Mesenchymal stem cell (in vitro differentiated cells and primary cell): Measurements from ENCODE around the gene RGL3.

Source experiments
- DNase-seq: peaks from one replicate; pipeline ENCODE4 v3.0.0-alpha.2; 2013
- H2AFZ ChIP-seq: one replicate; pipeline ENCODE4 v1.6.1; 2013; ENCODE audit warnings: low read depth, mild to moderate bottlenecking, control low read depth, inconsistent platforms, low read length, moderate library complexity
- H2AK5ac ChIP-seq: 2 replicates; pipeline ENCODE4 v1.6.1; 2013; ENCODE audit warnings: low read length, moderate library complexity, mild to moderate bottlenecking, inconsistent platforms; ENCODE audit not compliant: severe bottlenecking
- H2BK120ac ChIP-seq: one replicate; pipeline ENCODE4 v1.6.1; 2013; ENCODE audit warnings: low read depth, mild to moderate bottlenecking, inconsistent platforms, low read length, moderate library complexity
- H2BK12ac ChIP-seq, 2 experiments: one replicate each; pipeline ENCODE4 v1.6.1; 2013; ENCODE audit warnings: inconsistent platforms in 2 of 2, low read length in 2 of 2, mild to moderate bottlenecking in 2 of 2, moderate library complexity in 2 of 2, control low read depth in 1 of 2
- H2BK15ac ChIP-seq: one replicate; pipeline ENCODE4 v1.6.1; 2013; ENCODE audit warnings: mild to moderate bottlenecking, low read depth, inconsistent platforms; ENCODE audit not compliant: poor library complexity, severe bottlenecking
- H2BK5ac ChIP-seq: 2 replicates; pipeline ENCODE4 v1.6.1; 2013; ENCODE audit warnings: low read depth, mild to moderate bottlenecking, low read length, control low read depth, inconsistent platforms; ENCODE audit not compliant: poor library complexity, severe bottlenecking
- H3K14ac ChIP-seq, 2 experiments: one replicate each; pipeline ENCODE4 v1.6.1; 2013; ENCODE audit warnings: inconsistent platforms in 2 of 2, low read length in 2 of 2, control low read depth in 1 of 2, mild to moderate bottlenecking in 1 of 2, moderate library complexity in 1 of 2
- H3K18ac ChIP-seq, 2 experiments: one replicate each; pipeline ENCODE4 v1.6.1; 2013; ENCODE audit warnings: inconsistent platforms in 2 of 2, low read length in 2 of 2, control low read depth in 1 of 2, low read depth in 1 of 2, mild to moderate bottlenecking in 1 of 2
- H3K23ac ChIP-seq, 2 experiments: one replicate each; pipeline ENCODE4 v1.6.1; 2013; ENCODE audit warnings: inconsistent platforms in 2 of 2, low read length in 2 of 2, mild to moderate bottlenecking in 2 of 2, moderate library complexity in 2 of 2, control low read depth in 1 of 2
- H3K27ac ChIP-seq: 2 replicates; pipeline ENCODE4 v1.5.1; 2013; ENCODE audit warnings: mild to moderate bottlenecking, moderate library complexity, low read length, control low read depth, inconsistent platforms; ENCODE audit not compliant: poor library complexity, severe bottlenecking
- H3K27me3 ChIP-seq, 2 experiments: 2 replicates each; pipeline versions ENCODE4 v1.6.1 to v1.7.0; 2013; ENCODE audit warnings: low read length in 2 of 2, mild to moderate bottlenecking in 2 of 2, moderate library complexity in 2 of 2, control low read depth in 1 of 2, inconsistent platforms in 1 of 2; ENCODE audit not compliant: control insufficient read depth in 1 of 2, insufficient read depth in 1 of 2
- H3K36me3 ChIP-seq, 2 experiments: 2 replicates each; pipeline versions ENCODE4 v1.6.1 to v1.7.0; 2013; ENCODE audit warnings: low read length in 2 of 2, control low read depth in 1 of 2, inconsistent platforms in 1 of 2, low read depth in 1 of 2, mild to moderate bottlenecking in 1 of 2; ENCODE audit not compliant: insufficient read depth in 2 of 2, control insufficient read depth in 1 of 2
- H3K4ac ChIP-seq, 2 experiments: one replicate each; pipeline ENCODE4 v1.6.1; 2013; ENCODE audit warnings: inconsistent platforms in 2 of 2, low read length in 2 of 2, mild to moderate bottlenecking in 2 of 2, moderate library complexity in 2 of 2, control low read depth in 1 of 2, low read depth in 1 of 2
- H3K4me1 ChIP-seq: 2 replicates; pipeline ENCODE4 v1.6.1; 2013; ENCODE audit warnings: low read depth, low read length, control low read depth; ENCODE audit not compliant: control insufficient read depth, insufficient read depth
- H3K4me2 ChIP-seq: 2 replicates; pipeline ENCODE4 v1.6.1; 2013; ENCODE audit warnings: low read length, mild to moderate bottlenecking, inconsistent platforms; ENCODE audit not compliant: poor library complexity, severe bottlenecking
- H3K4me3 ChIP-seq, 2 experiments: 2 replicates each; pipeline versions ENCODE4 v1.5.1 to v1.7.0; 2013; ENCODE audit warnings: low read length in 2 of 2, mild to moderate bottlenecking in 2 of 2, control low read depth in 1 of 2, low read depth in 1 of 2; ENCODE audit not compliant: insufficient read depth in 1 of 2
- H3K79me1 ChIP-seq: replicated peaks from 2 replicates; pipeline ENCODE4 v1.6.1; 2013; ENCODE audit warnings: mild to moderate bottlenecking, control low read depth, low read length, inconsistent platforms; ENCODE audit not compliant: poor library complexity, severe bottlenecking
- H3K9ac ChIP-seq: 2 replicates; pipeline ENCODE4 v1.7.0; 2013; ENCODE audit warnings: mild to moderate bottlenecking, low read length, moderate library complexity
- H3K9me3 ChIP-seq: 2 replicates; pipeline ENCODE4 v1.7.0; 2013; ENCODE audit warnings: mild to moderate bottlenecking, low read length; ENCODE audit not compliant: control insufficient read depth
- H4K8ac ChIP-seq: one replicate; pipeline ENCODE4 v1.6.1; 2013; ENCODE audit warnings: inconsistent platforms, mild to moderate bottlenecking, low read length, moderate library complexity
- H4K91ac ChIP-seq: one replicate; pipeline ENCODE4 v1.6.1; 2013; ENCODE audit warnings: mild to moderate bottlenecking, low read length, inconsistent platforms
- WGBS: methylation state at CpG from one replicate; pipeline ENCODE4 v1.1.7; 2013; ENCODE audit warnings: mixed read lengths; 5-methylcytosine and 5-hydroxymethylcytosine counted together

Gene RGL3

GRCh38 chr19:11373885-11374432, 45.2 kb downstream of the RGL3 start:
- H3K36me3 ChIP-seq: peaks cover 0 to 3% of the 10 kb centered on the region in 2 experiments
- no peaks in the 10 kb centered on the region for H3K9me3 ChIP-seq
- no peak overlapping the region for H2BK12ac ChIP-seq
- H2BK5ac ChIP-seq: no peak overlapping the region
- no peak overlapping the region for H4K91ac ChIP-seq
- peak overlapping the region; percentile 65 for H3K4me2 ChIP-seq
- H4K8ac ChIP-seq: no peak overlapping the region
- H3K4me3 ChIP-seq: peak overlapping the region in 1 of 2 experiments; percentile 79
- no peak overlapping the region for H2BK120ac ChIP-seq
- H3K27me3 ChIP-seq: no peaks in the 10 kb centered on the region
- no peak overlapping the region for H2BK15ac ChIP-seq
- no peak overlapping the region for H3K4ac ChIP-seq
- H3K14ac ChIP-seq: no peak overlapping the region
- H3K23ac ChIP-seq: no peak overlapping the region
- no peak overlapping the region for H3K18ac ChIP-seq
- WGBS: 68% methylated on average over 11 of the region's 11 CpGs
- H3K79me1 ChIP-seq: peaks cover 7% of the 10 kb centered on the region
- no peak overlapping the region for H2AK5ac ChIP-seq
- peaks cover 28% of the 10 kb centered on the region for H3K4me1 ChIP-seq
- H3K27ac ChIP-seq: no peak overlapping the region
- no peak for DNase-seq
- H3K9ac ChIP-seq: peak overlapping the region; percentile 88
- H2AFZ ChIP-seq: no peak overlapping the region

- Histone ChIP-seq H3K9ac (no peak overlapping the region), H3K36me3 (peaks cover 0 to 3% of the 10 kb centered on the region in 2 experiments), H2BK15ac (no peak overlapping the region), H3K79me1 (peaks cover 7% of the 10 kb centered on the region), H3K4ac (no peak overlapping the region), H3K27me3 (no peaks in the 10 kb centered on the region), H3K27ac (no peak overlapping the region), H4K91ac (no peak overlapping the region), H3K4me2 (no peak overlapping the region), H3K14ac (peak overlapping the region in 1 of 2 experiments; percentile 2), H2BK5ac (no peak overlapping the region), H2AFZ (no peak overlapping the region), H3K4me3 (peak overlapping the region in 1 of 2 experiments; percentile 79), H4K8ac (no peak overlapping the region), H3K4me1 (peaks cover 23% of the 10 kb centered on the region), H2BK12ac (peak overlapping the region in 1 of 2 experiments; percentile 71), H2BK120ac (no peak overlapping the region), H3K18ac (no peak overlapping the region), H3K23ac (no peak overlapping the region), H2AK5ac (no peak overlapping the region), H3K9me3 (no peaks in the 10 kb centered on the region)
- 59% methylated on average over 9 of the region's 10 CpGs for WGBS
- peak; percentile 32 for DNase-seq
Observed at GRCh38 chr19:11373166-11373884, 45.8 kb downstream of the RGL3 start.

GRCh38 chr19:11370744-11371143, 48.4 kb downstream of the RGL3 start:
- peaks cover 9% of the 10 kb centered on the region for H3K4me1 ChIP-seq
- peaks cover 6 to 8% of the 10 kb centered on the region in 2 experiments for H3K36me3 ChIP-seq
- no peak overlapping the region for H3K9ac ChIP-seq
- no peak for DNase-seq
- H3K27ac ChIP-seq: no peak overlapping the region
- no peak overlapping the region for H2BK120ac ChIP-seq
- no peak overlapping the region for H2BK5ac ChIP-seq
- H4K91ac ChIP-seq: no peak overlapping the region
- H3K4ac ChIP-seq: no peak overlapping the region
- peaks cover 5% of the 10 kb centered on the region for H3K79me1 ChIP-seq
- H4K8ac ChIP-seq: no peak overlapping the region
- no peak overlapping the region for H3K14ac ChIP-seq
- no peak overlapping the region for H3K18ac ChIP-seq
- H2BK15ac ChIP-seq: no peak overlapping the region
- no peak overlapping the region for H2AFZ ChIP-seq
- H2AK5ac ChIP-seq: no peak overlapping the region
- no peak overlapping the region for H3K4me3 ChIP-seq
- H3K23ac ChIP-seq: no peak overlapping the region
- no peaks in the 10 kb centered on the region for H3K9me3 ChIP-seq
- H2BK12ac ChIP-seq: no peak overlapping the region
- H3K27me3 ChIP-seq: no peaks in the 10 kb centered on the region
- WGBS: 83% methylated on average over 2 of the region's 2 CpGs
- no peak overlapping the region for H3K4me2 ChIP-seq

GRCh38 chr19:11367528-11367927, 51.6 kb downstream of the RGL3 start:
- Histone ChIP-seq H3K4me3 (no peak overlapping the region), H3K23ac (no peak overlapping the region), H3K79me1 (no peaks in the 10 kb centered on the region), H3K4me2 (no peak overlapping the region), H3K18ac (no peak overlapping the region), H4K8ac (no peak overlapping the region), H2AFZ (no peak overlapping the region), H3K27me3 (no peaks in the 10 kb centered on the region), H2BK15ac (no peak overlapping the region), H2BK120ac (no peak overlapping the region), H2BK12ac (no peak overlapping the region), H3K9me3 (no peaks in the 10 kb centered on the region), H3K4ac (no peak overlapping the region), H4K91ac (no peak overlapping the region), H3K14ac (no peak overlapping the region), H2BK5ac (no peak overlapping the region), H3K27ac (no peak overlapping the region), H3K9ac (no peak overlapping the region), H2AK5ac (no peak overlapping the region), H3K4me1 (peaks cover 2% of the 10 kb centered on the region), H3K36me3 (peaks cover 30 to 32% of the 10 kb centered on the region in 2 experiments)
- DNase-seq: no peak
- 90% methylated on average over 2 of the region's 2 CpGs for WGBS
